ENCODE results near the gene EFR3B. TPM values are rescaled to one million over a fixed set of nuclear protein-coding genes. Genes with fewer than 3 reads are reported as not detected.
A peak's percentile ranks its signal among the peaks of the same experiment; 100 is the strongest.

EFR3B gene
- total RNA-seq, 1 experiment from 2014 or later = 7.0 TPM

DNA sequence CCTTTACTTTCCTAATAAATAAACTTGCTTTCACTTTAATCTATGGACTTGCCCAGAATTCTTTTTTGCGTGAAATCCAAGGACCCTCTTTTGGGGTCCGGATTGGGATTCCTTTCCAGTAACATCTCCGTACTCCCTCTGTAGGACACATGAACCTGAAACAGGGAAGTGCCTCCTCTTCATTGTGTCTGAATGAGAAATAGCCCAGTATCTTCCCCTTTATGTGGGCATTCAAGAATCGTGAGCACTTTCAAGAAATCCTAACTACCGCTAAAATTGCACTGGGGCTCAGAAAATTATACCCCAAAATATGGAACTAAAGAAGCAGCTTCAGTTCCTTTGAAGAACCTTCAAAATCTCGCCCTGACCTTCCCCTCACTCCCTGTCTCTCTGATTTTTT is 134.3 kb downstream of the EFR3B start:
- H3T11ph ChIP-seq (ENCODE audit: low read length) = no peak overlapping the region
- H2BK20ac ChIP-seq (ENCODE audit: low read depth, low read length, poor library complexity, severe bottlenecking) = no peak overlapping the region
- H2BK12ac ChIP-seq (ENCODE audit: insufficient read length, low read depth, low read length) = no peak overlapping the region
- H3K4ac ChIP-seq (ENCODE audit: low read depth, low read length) = no peak overlapping the region
- WGBS (ENCODE audit: extremely low coverage, insufficient read length, low lambda C conversion rate) = no CpG with 5 or more reads among the region's 6 CpGs
- Mint-ChIP-seq H3K27me3 (ENCODE audit: low read depth) (peaks cover 25% of the 10 kb centered on the region), H3K4me3 (no peak overlapping the region), H3K4me1 (peaks cover 10 to 21% of the 10 kb centered on the region in 2 experiments), H3K36me3 (ENCODE audit: insufficient read depth in 1 of 3, low read depth in 3 of 3) (no peaks in the 10 kb centered on the region), H3K9me3 (no peaks in the 10 kb centered on the region), H3K27ac (peak overlapping the region in 1 of 3 experiments; percentile 79; a peak in 1 of 7 replicates)
- H3K27me3 ChIP-seq (ENCODE audit: insufficient read depth, low read length) = no peaks in the 10 kb centered on the region
- H4K91ac ChIP-seq (ENCODE audit: insufficient read length, low read depth, low read length) = no peak overlapping the region
- H3K23ac ChIP-seq (ENCODE audit: insufficient read length, low read depth, low read length) = no peak overlapping the region
- no peak overlapping the region for H4K5ac ChIP-seq (ENCODE audit: insufficient read length, low read depth, low read length)
- no peak overlapping the region for H2BK120ac ChIP-seq (ENCODE audit: low read depth, low read length, poor library complexity, severe bottlenecking)
- H3K79me2 ChIP-seq (ENCODE audit: insufficient read depth, low read length) = no peaks in the 10 kb centered on the region
- no peak overlapping the region for H3K4me2 ChIP-seq (ENCODE audit: insufficient read depth, insufficient read length, low read length)
- H3K23me2 ChIP-seq (ENCODE audit: insufficient read length, low read depth, low read length, poor library complexity, severe bottlenecking) = no peaks in the 10 kb centered on the region
- H4K8ac ChIP-seq (replicated peaks; ENCODE audit: insufficient read length, low read depth, low read length) = no peak overlapping the region
- H3K4me1 ChIP-seq (ENCODE audit: insufficient read depth, low read length) = no peaks in the 10 kb centered on the region
- DNase-seq = no peak
- H3K14ac ChIP-seq (ENCODE audit: insufficient read depth, low read length) = no peak overlapping the region
- no peak overlapping the region for H2AK5ac ChIP-seq (ENCODE audit: insufficient read length, low read length)
- no peaks in the 10 kb centered on the region for H3K79me1 ChIP-seq (ENCODE audit: insufficient read depth, low read depth, low read length, poor library complexity, severe bottlenecking)
- H2BK5ac ChIP-seq (ENCODE audit: insufficient read length, low read length) = no peak overlapping the region
- no peak overlapping the region for H2BK15ac ChIP-seq (ENCODE audit: low read depth, low read length)
- H3K9me3 ChIP-seq (ENCODE audit: control insufficient read depth, low read depth, low read length) = no peaks in the 10 kb centered on the region
- no peak overlapping the region for H2AFZ ChIP-seq (ENCODE audit: low read length)
- no peak overlapping the region for H3K18ac ChIP-seq (ENCODE audit: insufficient read length, low read depth, low read length)
- TF ChIP-seq, protein P1, sequence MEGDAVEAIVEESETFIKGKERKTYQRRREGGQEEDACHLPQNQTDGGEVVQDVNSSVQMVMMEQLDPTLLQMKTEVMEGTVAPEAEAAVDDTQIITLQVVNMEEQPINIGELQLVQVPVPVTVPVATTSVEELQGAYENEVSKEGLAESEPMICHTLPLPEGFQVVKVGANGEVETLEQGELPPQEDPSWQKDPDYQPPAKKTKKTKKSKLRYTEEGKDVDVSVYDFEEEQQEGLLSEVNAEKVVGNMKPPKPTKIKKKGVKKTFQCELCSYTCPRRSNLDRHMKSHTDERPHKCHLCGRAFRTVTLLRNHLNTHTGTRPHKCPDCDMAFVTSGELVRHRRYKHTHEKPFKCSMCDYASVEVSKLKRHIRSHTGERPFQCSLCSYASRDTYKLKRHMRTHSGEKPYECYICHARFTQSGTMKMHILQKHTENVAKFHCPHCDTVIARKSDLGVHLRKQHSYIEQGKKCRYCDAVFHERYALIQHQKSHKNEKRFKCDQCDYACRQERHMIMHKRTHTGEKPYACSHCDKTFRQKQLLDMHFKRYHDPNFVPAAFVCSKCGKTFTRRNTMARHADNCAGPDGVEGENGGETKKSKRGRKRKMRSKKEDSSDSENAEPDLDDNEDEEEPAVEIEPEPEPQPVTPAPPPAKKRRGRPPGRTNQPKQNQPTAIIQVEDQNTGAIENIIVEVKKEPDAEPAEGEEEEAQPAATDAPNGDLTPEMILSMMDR (conservative IDR thresholded peaks at IDR 0.05) = no peak
- no peak overlapping the region for H3K9ac ChIP-seq (ENCODE audit: extremely low read depth, insufficient read length, low read length)
- H3K27ac ChIP-seq (ENCODE audit: insufficient read length, low read depth, low read length) = no peak overlapping the region
- H4K20me1 ChIP-seq (ENCODE audit: control insufficient read depth, insufficient read depth, insufficient read length) = no peaks in the 10 kb centered on the region
- H3K56ac ChIP-seq (ENCODE audit: insufficient read length, low read depth, low read length) = no peak overlapping the region
